Body of pancreas (tissue), 4 donors: ENCODE data around the gene MARCHF11. TPM values are rescaled to one million over a fixed set of nuclear protein-coding genes. Genes with fewer than 3 reads are reported as not detected.

Experiments
- ATAC-seq: fragments of 150-250 bp; one replicate; pipeline ENCODE4 v1.9.1; 2016
- DNase-seq, 4 donors: peaks; one replicate each; pipeline ENCODE4 v3.0.0-alpha.2; 2019
- H3K27ac ChIP-seq, 4 donors: fragments of 200-600 bp; sonication (generic); 1 replicate in 3 of 4; 2 replicates in 1 of 4; pipeline versions ENCODE4 v1.5.1 to v1.6.1; 2016 to 2019; ENCODE audit warnings: mild to moderate bottlenecking in 1 of 4, mixed read lengths in 1 of 4, moderate library complexity in 1 of 4
- H3K27me3 ChIP-seq, 2 donors: fragments of 200-600 bp; sonication (generic); one replicate each; pipeline ENCODE4 v1.6.0; 2016; ENCODE audit warnings: mild to moderate bottlenecking in 1 of 2
- H3K36me3 ChIP-seq, 2 donors: fragments of 200-600 bp; sonication (generic); replicated peaks in 1 of 2; 2 replicates each; pipeline ENCODE4 v1.5.1; 2016; ENCODE audit warnings: low read depth in 2 of 2; ENCODE audit not compliant: insufficient read depth in 1 of 2
- H3K4me1 ChIP-seq: fragments of 200-600 bp; sonication (generic); one replicate; pipeline ENCODE4 v1.6.0; 2016
- H3K4me3 ChIP-seq, 2 donors: fragments of 200-600 bp; sonication (generic); 1 replicate in 1 of 2; 2 replicates in 1 of 2; pipeline ENCODE4 v1.5.1; 2016 to 2019
- H3K9me3 ChIP-seq, 3 donors: fragments of 200-600 bp; sonication (generic); 1 replicate in 2 of 3; 2 replicates in 1 of 3; pipeline ENCODE4 v1.5.1; 2016
- POLR2A ChIP-seq, 3 donors: fragments of 450-650 bp; IDR thresholded peaks; one replicate each; pipeline ENCODE4 v1.6.1; 2016; ENCODE audit warnings: antibody characterized with exemption in 3 of 3, mild to moderate bottlenecking in 2 of 3
- WGBS, 2 donors: methylation state at CpG; one replicate each; pipeline ENCODE4 v1.1.5; 2017; 5-methylcytosine and 5-hydroxymethylcytosine counted together
- intact Hi-C: fragments of 100-400 bp; cut with DNase I; formaldehyde crosslinking; loops from one replicate; pipeline ENCODE4 v1.15.1; 2023
- total RNA-seq, 2 donors: library from RNA; depleted of rRNA; stranded (reverse); fragments of >200 nt; gene quantifications; one replicate each; pipeline ENCODE4 v1.1.0, GENCODE V29; 2016
- TF ChIP-seq, protein P1 (sequence below), 7 experiments: fragments of 450-650 bp in 4 of 7; fragments of 200-600 bp in 3 of 7; sonication (generic) in 3 of 7; IDR thresholded peaks; one replicate each; pipeline ENCODE4 v1.5.1; 2016 to 2019; ENCODE audit warnings: antibody characterized with exemption in 7 of 7

MARCHF11 gene
- total RNA-seq, 2 donors from 2014 or later = not detected

DNA sequence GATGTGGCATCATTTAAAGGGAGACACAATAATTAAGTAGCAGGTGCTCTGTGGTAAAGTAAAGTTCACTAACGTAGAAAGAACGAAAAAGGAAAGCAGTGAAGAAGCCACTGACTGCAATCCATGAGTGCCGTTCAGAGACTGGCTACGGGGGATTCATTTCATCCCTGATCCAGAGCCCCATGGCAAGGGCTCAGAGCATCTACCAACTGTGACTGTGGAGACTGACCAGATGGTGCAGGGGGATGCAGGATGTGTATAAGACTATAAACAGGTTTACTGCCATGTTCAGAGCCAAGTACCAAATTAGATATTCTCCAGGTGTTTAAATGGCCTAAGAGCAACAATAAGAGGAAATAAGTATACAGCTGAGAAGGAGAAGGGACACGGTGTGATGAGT is 47.7 kb downstream of the MARCHF11 start:
- Histone ChIP-seq H3K4me3 (no peak overlapping the region), H3K9me3 (no peaks in the 10 kb centered on the region), H3K27me3 (no peaks in the 10 kb centered on the region), H3K4me1 (no peaks in the 10 kb centered on the region), H3K27ac (no peak overlapping the region), H3K36me3 (no peaks in the 10 kb centered on the region)
- no peak for TF ChIP-seq POLR2A (IDR thresholded peaks at IDR 0.05)
- TF ChIP-seq, protein P1, sequence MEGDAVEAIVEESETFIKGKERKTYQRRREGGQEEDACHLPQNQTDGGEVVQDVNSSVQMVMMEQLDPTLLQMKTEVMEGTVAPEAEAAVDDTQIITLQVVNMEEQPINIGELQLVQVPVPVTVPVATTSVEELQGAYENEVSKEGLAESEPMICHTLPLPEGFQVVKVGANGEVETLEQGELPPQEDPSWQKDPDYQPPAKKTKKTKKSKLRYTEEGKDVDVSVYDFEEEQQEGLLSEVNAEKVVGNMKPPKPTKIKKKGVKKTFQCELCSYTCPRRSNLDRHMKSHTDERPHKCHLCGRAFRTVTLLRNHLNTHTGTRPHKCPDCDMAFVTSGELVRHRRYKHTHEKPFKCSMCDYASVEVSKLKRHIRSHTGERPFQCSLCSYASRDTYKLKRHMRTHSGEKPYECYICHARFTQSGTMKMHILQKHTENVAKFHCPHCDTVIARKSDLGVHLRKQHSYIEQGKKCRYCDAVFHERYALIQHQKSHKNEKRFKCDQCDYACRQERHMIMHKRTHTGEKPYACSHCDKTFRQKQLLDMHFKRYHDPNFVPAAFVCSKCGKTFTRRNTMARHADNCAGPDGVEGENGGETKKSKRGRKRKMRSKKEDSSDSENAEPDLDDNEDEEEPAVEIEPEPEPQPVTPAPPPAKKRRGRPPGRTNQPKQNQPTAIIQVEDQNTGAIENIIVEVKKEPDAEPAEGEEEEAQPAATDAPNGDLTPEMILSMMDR (IDR thresholded peaks at IDR 0.05) = no peak
- 82 to 87% methylated on average over 5 of the region's 5 CpGs for WGBS, 2 donors
- intact Hi-C loops = no loop called here
- ATAC-seq = no peak
- no peak for DNase-seq

DNA sequence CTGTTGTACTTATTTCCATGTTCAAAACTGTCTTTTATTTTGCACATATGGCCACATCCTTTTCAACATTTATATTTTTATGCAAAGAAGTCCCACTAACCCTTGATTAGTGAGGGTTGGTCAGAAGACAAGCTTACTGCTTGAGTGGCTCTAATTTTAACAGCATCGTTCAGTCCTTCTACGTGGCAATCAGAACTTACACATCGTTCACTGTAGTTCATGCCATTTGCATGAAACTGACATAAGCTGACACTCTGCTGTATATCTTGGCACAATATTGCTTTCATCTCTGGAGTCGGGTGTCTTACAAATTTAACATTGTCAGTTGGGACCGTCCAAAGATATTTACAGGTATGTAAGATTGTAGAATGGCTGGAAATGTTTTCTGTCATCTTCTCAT is 50.6 kb downstream of the MARCHF11 start:
- H3K4me1 ChIP-seq = no peaks in the 10 kb centered on the region
- no peaks in the 10 kb centered on the region for H3K27me3 ChIP-seq
- ATAC-seq (no peak), DNase-seq (no peak)
- 61 to 73% methylated on average over 5 of the region's 5 CpGs for WGBS, 2 donors
- H3K9me3 ChIP-seq = no peaks in the 10 kb centered on the region
- H3K27ac ChIP-seq = no peak overlapping the region
- H3K36me3 ChIP-seq = no peaks in the 10 kb centered on the region
- TF ChIP-seq, protein P1 (IDR thresholded peaks at IDR 0.05) = no peak
- no peak for TF ChIP-seq POLR2A (IDR thresholded peaks at IDR 0.05)
- no peak overlapping the region for H3K4me3 ChIP-seq
- intact Hi-C loops = no loop called here

DNA sequence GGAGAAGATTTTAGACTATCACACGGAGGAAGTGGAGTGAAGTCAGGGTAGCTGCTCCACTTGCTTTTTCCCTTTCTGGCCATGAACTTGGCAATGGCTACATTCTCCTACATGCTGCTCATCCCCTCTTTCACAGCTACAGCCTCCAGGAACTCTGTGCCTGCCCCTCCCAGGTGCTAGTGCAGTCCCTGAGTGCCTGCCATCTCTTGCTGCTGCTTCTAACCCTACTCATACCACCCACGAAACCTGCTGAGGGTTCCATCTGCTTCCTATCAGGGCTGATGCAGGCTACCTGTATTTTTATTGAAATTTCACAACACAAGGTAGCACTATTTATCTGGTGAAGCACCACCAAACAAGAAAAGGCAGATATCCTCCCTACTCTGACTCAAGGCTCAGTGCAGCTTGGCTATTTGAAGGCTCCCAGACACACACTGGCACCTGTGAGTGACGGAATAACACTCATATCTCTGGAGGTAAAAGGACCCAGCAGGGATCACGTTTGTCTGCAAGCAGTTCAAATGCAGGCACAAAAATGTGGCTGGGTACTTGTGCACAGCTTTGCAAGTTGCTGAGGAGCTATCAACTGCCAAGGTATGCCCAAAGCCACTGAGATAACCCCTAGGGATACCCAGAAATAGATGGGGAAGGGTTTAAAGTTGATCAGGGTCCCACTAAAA is 51.6 kb downstream of the MARCHF11 start:
- H3K4me1 ChIP-seq = no peaks in the 10 kb centered on the region
- H3K9me3 ChIP-seq = no peaks in the 10 kb centered on the region
- intact Hi-C loops = no loop called here
- H3K4me3 ChIP-seq = no peak overlapping the region
- no peak for TF ChIP-seq POLR2A (IDR thresholded peaks at IDR 0.05)
- TF ChIP-seq, protein P1 (IDR thresholded peaks at IDR 0.05) = no peak
- no peak overlapping the region for H3K27ac ChIP-seq
- H3K27me3 ChIP-seq = no peaks in the 10 kb centered on the region
- 44 to 58% methylated on average over 4 of the region's 4 CpGs for whole genome bisulfite sequencing, 2 donors
- no peak for ATAC-seq
- H3K36me3 ChIP-seq = no peaks in the 10 kb centered on the region
- DNase-seq = no peak

DNA sequence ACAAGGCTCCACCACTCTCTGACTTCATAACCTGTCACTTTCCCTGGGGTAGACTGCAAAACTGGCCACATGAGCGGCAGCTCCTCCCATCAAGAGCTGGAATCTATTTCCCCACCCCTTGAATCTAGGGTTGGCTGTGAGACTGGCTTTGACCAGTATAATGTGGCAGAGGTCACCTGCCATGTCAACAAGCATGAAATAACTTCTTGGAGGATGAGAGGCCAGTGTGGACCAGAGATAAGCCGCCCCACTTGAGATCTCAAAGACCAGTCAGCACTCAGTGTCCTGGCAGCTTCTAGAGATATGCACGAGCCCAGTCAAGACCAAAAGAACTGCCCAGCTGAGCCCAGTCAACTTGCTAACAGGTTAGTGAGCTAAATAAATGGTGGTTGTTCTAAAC is 59.0 kb downstream of the MARCHF11 start:
- no peaks in the 10 kb centered on the region for H3K9me3 ChIP-seq
- H3K27ac ChIP-seq = no peak overlapping the region
- H3K27me3 ChIP-seq = no peaks in the 10 kb centered on the region
- DNase-seq (no peak), ATAC-seq (no peak)
- WGBS, 2 donors = 73 to 76% methylated on average over 3 of the region's 3 CpGs
- H3K4me3 ChIP-seq = no peak overlapping the region
- intact Hi-C loops = no loop called here
- H3K4me1 ChIP-seq = no peaks in the 10 kb centered on the region
- no peaks in the 10 kb centered on the region for H3K36me3 ChIP-seq
- TF ChIP-seq POLR2A (IDR thresholded peaks at IDR 0.05) = no peak
- TF ChIP-seq, protein P1 (IDR thresholded peaks at IDR 0.05) = no peak

DNA sequence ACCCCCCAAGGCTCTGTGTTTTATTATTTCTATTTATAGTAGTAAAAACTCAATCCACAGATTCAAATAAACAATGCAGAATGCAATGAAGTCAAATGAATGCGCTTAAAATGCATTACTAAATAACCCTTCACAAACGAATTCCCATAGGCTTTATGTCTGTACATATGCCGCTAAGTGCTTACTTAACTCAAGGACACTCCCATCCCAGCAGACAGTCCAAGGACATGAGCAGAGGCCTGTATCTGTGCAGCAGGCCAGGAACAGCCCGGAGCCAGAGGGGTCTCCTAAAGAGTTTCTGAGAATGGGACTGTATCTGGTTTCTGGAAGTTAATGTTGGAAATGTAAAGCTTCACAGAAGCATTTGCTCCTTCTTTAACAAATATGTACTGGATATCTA is 59.8 kb downstream of the MARCHF11 start:
- Histone ChIP-seq H3K27ac (no peak overlapping the region), H3K4me1 (no peaks in the 10 kb centered on the region), H3K4me3 (no peak overlapping the region), H3K36me3 (no peaks in the 10 kb centered on the region), H3K27me3 (no peaks in the 10 kb centered on the region), H3K9me3 (no peaks in the 10 kb centered on the region)
- intact Hi-C loops = no loop called here
- ATAC-seq = no peak
- WGBS, 2 donors = 73 to 84% methylated on average over 4 of the region's 4 CpGs
- DNase-seq = no peak
- TF ChIP-seq, protein P1 (IDR thresholded peaks at IDR 0.05) = no peak
- no peak for TF ChIP-seq POLR2A (IDR thresholded peaks at IDR 0.05)
